Ovary (tissue), 3 donors: ENCODE results near the gene CNEP1R1.

Source experiments
- EP300 ChIP-seq: sonication (generic); formaldehyde crosslinking; IDR thresholded peaks from one replicate; pipeline ENCODE4 v1.6.1; 2017; ENCODE audit warnings: antibody characterized with exemption
- POLR2A ChIP-seq: fragments of 450-650 bp; IDR thresholded peaks from one replicate; pipeline ENCODE4 v1.6.1; 2017; ENCODE audit warnings: antibody characterized with exemption, mild to moderate bottlenecking, moderate library complexity
- TF ChIP-seq, protein P1 (sequence below), 3 donors: fragments of 450-650 bp in 2 of 3; fragments of 200-600 bp in 1 of 3; IDR thresholded peaks; one replicate each; pipeline versions ENCODE4 v1.5.1 to v1.8.0; 2016 to 2022; ENCODE audit warnings: antibody characterized with exemption in 3 of 3, mild to moderate bottlenecking in 1 of 3
- donor health status: DM: no; HTN: no; CAD: no.

DNA sequence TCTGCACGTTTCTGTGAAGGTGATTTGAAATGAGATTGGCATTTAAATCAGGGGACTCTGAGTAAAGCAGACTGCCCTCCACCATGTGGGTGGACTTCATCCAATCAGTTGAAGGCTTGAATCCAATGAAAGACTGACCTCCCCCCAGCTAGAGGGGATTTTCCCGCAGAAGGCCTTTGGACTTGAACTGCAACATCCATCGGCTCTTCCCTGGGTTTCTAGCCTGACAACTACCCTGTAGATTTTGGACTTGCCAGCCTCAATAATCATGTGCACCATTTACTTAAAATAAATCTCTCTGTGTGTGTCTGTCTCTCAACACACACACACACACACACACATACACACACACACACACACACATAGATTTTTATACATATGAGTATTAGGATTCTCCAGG lies 23.9 kb upstream of the CNEP1R1 start:
- no peak for TF ChIP-seq EP300
- TF ChIP-seq POLR2A: no peak
- TF ChIP-seq, protein P1, sequence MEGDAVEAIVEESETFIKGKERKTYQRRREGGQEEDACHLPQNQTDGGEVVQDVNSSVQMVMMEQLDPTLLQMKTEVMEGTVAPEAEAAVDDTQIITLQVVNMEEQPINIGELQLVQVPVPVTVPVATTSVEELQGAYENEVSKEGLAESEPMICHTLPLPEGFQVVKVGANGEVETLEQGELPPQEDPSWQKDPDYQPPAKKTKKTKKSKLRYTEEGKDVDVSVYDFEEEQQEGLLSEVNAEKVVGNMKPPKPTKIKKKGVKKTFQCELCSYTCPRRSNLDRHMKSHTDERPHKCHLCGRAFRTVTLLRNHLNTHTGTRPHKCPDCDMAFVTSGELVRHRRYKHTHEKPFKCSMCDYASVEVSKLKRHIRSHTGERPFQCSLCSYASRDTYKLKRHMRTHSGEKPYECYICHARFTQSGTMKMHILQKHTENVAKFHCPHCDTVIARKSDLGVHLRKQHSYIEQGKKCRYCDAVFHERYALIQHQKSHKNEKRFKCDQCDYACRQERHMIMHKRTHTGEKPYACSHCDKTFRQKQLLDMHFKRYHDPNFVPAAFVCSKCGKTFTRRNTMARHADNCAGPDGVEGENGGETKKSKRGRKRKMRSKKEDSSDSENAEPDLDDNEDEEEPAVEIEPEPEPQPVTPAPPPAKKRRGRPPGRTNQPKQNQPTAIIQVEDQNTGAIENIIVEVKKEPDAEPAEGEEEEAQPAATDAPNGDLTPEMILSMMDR (IDR thresholded peaks at IDR 0.05): no peak
